HG02763 (cell line): ENCODE data around the gene OGDH.

ENCODE experiments used
- ATAC-seq: cut with Tn5 transposase; IDR thresholded peaks from one replicate; pipeline ENCODE4 v1.9.1; 2021; ENCODE audit warnings: mild to moderate bottlenecking, moderate library complexity; ENCODE audit not compliant: unreplicated experiment

OGDH gene

GRCh38 chr7:44755698-44756627 lies 149.5 kb downstream of the OGDH start:
- no peak for ATAC-seq

- ATAC-seq: no peak
Measured at GRCh38 chr7:44756904-44757303, 150.5 kb downstream of the OGDH start.

GRCh38 chr7:44757311-44757710 lies 150.9 kb downstream of the OGDH start:
- ATAC-seq: no peak

GRCh38 chr7:44757739-44758138 lies 151.3 kb downstream of the OGDH start:
- ATAC-seq: no peak
